SK-N-SH (cell line): Measurements from ENCODE around the gene SUPT3H. TPM values are rescaled to one million over a fixed set of nuclear protein-coding genes. Genes with fewer than 3 reads are reported as not detected.

Experiments
- CTCF ChIA-PET: fragments of 300-600, 350-600 bp; formaldehyde crosslinking; extraction: SDS; loops from one replicate; lab custom pipeline; 2021; lab: Yijun Ruan, JAX
- POLR2A ChIA-PET: fragments of 350-600 bp; sonication (Branson Sonifier 250); formaldehyde crosslinking; extraction: SDS; loops from one replicate; lab custom pipeline; 2020; ENCODE audit warnings: antibody characterized with exemption, inconsistent platforms; lab: Yijun Ruan, JAX
- DNase-seq: peaks from one replicate; pipeline ENCODE4 v3.0.0; 2012
- H2AFZ ChIP-seq: fragments of 200-600 bp; sonication (generic); 2 replicates; pipeline ENCODE4 v1.8.1; 2016; ENCODE audit warnings: antibody characterized with exemption, mild to moderate bottlenecking, low read depth
- H3F3A ChIP-seq: fragments of 200-600 bp; sonication (generic); replicated peaks from 2 replicates; pipeline ENCODE3; 2016; ENCODE audit warnings: antibody characterized with exemption, mild to moderate bottlenecking; ENCODE audit not compliant: insufficient read depth
- H3K27ac ChIP-seq, 2 experiments: fragments of 200-500 bp in 1 of 2; fragments of 200-600 bp in 1 of 2; sonication (Bioruptor generic) in 1 of 2; sonication (generic), shearing (Covaris generic) in 1 of 2; 2 replicates each; pipeline versions ENCODE4 v1.5.1 to v1.6.1; 2014 to 2016; ENCODE audit warnings: low read depth in 2 of 2, inconsistent platforms in 1 of 2, low read length in 1 of 2, mild to moderate bottlenecking in 1 of 2, mixed read lengths in 1 of 2
- H3K27me3 ChIP-seq: fragments of 200-600 bp; sonication (generic), shearing (Covaris generic); 2 replicates; pipeline ENCODE4 v1.6.1; 2016; ENCODE audit warnings: mixed run types; ENCODE audit not compliant: insufficient read depth
- H3K36me3 ChIP-seq, 2 experiments: fragments of 200-500 bp in 1 of 2; fragments of 200-600 bp in 1 of 2; sonication (Bioruptor generic) in 1 of 2; sonication (generic) in 1 of 2; replicated peaks in 1 of 2; 2 replicates each; pipeline versions ENCODE3 to v1.5.1; 2014 to 2016; ENCODE audit warnings: low read length in 1 of 2, mild to moderate bottlenecking in 1 of 2; ENCODE audit not compliant: insufficient read depth in 2 of 2, control insufficient read depth in 1 of 2
- H3K4me1 ChIP-seq, 2 experiments: fragments of 200-500 bp in 1 of 2; fragments of 200-600 bp in 1 of 2; sonication (Bioruptor generic) in 1 of 2; sonication (generic), shearing (Covaris generic) in 1 of 2; 2 replicates each; pipeline versions ENCODE4 v1.5.1 to v1.6.1; 2014 to 2016; ENCODE audit warnings: low read depth in 1 of 2, low read length in 1 of 2, mixed run types in 1 of 2; ENCODE audit not compliant: insufficient read depth in 2 of 2, control insufficient read depth in 1 of 2
- H3K4me2 ChIP-seq: fragments of 200-600 bp; sonication (generic), shearing (Covaris generic); 2 replicates; pipeline ENCODE4 v1.6.1; 2017; ENCODE audit warnings: mixed run types
- H3K4me3 ChIP-seq, 2 experiments: fragments of 200-500 bp in 1 of 2; fragments of 200-600 bp in 1 of 2; sonication (Bioruptor generic) in 1 of 2; sonication (generic), shearing (Covaris generic) in 1 of 2; 2 replicates each; pipeline versions ENCODE4 v1.5.1 to v1.8.1; 2014 to 2016; ENCODE audit warnings: low read depth in 2 of 2, inconsistent platforms in 1 of 2, low read length in 1 of 2, mild to moderate bottlenecking in 1 of 2, mixed read lengths in 1 of 2, moderate library complexity in 1 of 2
- H3K79me2 ChIP-seq: fragments of 200-600 bp; sonication (generic); 2 replicates; pipeline ENCODE4 v1.8.1; 2017; ENCODE audit warnings: mild to moderate bottlenecking; ENCODE audit not compliant: insufficient read depth
- H3K9ac ChIP-seq: fragments of 200-600 bp; sonication (generic); 2 replicates; pipeline ENCODE4 v1.6.1; 2017; ENCODE audit warnings: mixed run types
- H3K9me2 ChIP-seq: fragments of 200-600 bp; sonication (generic); 2 replicates; pipeline ENCODE4 v1.6.1; 2017; ENCODE audit warnings: mixed run types
- H3K9me3 ChIP-seq: fragments of 200-600 bp; sonication (generic); 2 replicates; pipeline ENCODE4 v1.6.1; 2017; ENCODE audit warnings: mixed run types, mild to moderate bottlenecking, moderate library complexity
- H4K20me1 ChIP-seq: fragments of 200-600 bp; sonication (generic); 2 replicates; pipeline ENCODE4 v1.6.1; 2017; ENCODE audit warnings: mild to moderate bottlenecking, mixed run types; ENCODE audit not compliant: insufficient read depth
- CHD2 ChIP-seq: fragments of 150-350 bp; IDR thresholded peaks from 2 replicates; pipeline ENCODE4 v1.6.1; 2018; ENCODE audit warnings: low read length; ENCODE audit not compliant: partially characterized antibody
- ELF1 ChIP-seq: IDR thresholded peaks from 2 replicates; pipeline ENCODE4 v1.4.0; 2012
- EP300 ChIP-seq, 2 experiments: IDR thresholded peaks; 2 replicates each; pipeline versions ENCODE4 v1.4.0 to v1.6.1; 2012; ENCODE audit warnings: borderline replicate concordance in 1 of 2, low read depth in 1 of 2, low read length in 1 of 2
- FOXJ3 ChIP-seq: sonication (generic); formaldehyde crosslinking; IDR thresholded peaks from 2 replicates; pipeline ENCODE4 v1.5.1; 2020; ENCODE audit warnings: mild to moderate bottlenecking, missing genetic modification reagents
- FOXM1 ChIP-seq: IDR thresholded peaks from 2 replicates; pipeline ENCODE4 v1.4.0; 2012; ENCODE audit warnings: low read depth, mild to moderate bottlenecking
- GABPA ChIP-seq: IDR thresholded peaks from 2 replicates; pipeline ENCODE4 v1.4.0; 2012; ENCODE audit warnings: low read depth, mild to moderate bottlenecking
- MEF2A ChIP-seq: IDR thresholded peaks from 2 replicates; pipeline ENCODE4 v1.4.0; 2012; ENCODE audit warnings: low read depth, borderline replicate concordance
- MXI1 ChIP-seq: IDR thresholded peaks from 2 replicates; pipeline ENCODE4 v1.6.1; 2012; ENCODE audit warnings: mild to moderate bottlenecking, low read depth, low read length, improper control_type of control experiment
- NFIC ChIP-seq: IDR thresholded peaks from 2 replicates; pipeline ENCODE4 v1.4.0; 2012; ENCODE audit warnings: borderline replicate concordance
- POLR2AphosphoS5 ChIP-seq: IDR thresholded peaks from 2 replicates; pipeline ENCODE4 v1.6.1; 2012; ENCODE audit warnings: low read depth, low read length
- RFX5 ChIP-seq: IDR thresholded peaks from 2 replicates; pipeline ENCODE4 v1.6.1; 2012; ENCODE audit warnings: mild to moderate bottlenecking, improper control_type of control experiment, low read length
- RXRA ChIP-seq: IDR thresholded peaks from 2 replicates; pipeline ENCODE4 v1.4.0; 2012; ENCODE audit warnings: low read depth, mild to moderate bottlenecking, borderline replicate concordance
- SMC3 ChIP-seq: IDR thresholded peaks from 2 replicates; pipeline ENCODE4 v1.6.1; 2012; ENCODE audit warnings: low read depth, low read length, improper control_type of control experiment
- TAF1 ChIP-seq: IDR thresholded peaks from 2 replicates; pipeline ENCODE4 v1.6.1; 2012; ENCODE audit warnings: low read depth, mild to moderate bottlenecking, low read length, moderate library complexity, borderline replicate concordance
- TCF12 ChIP-seq: IDR thresholded peaks from 2 replicates; pipeline ENCODE4 v1.4.0; 2012
- TEAD4 ChIP-seq: IDR thresholded peaks from 2 replicates; pipeline ENCODE4 v1.4.0; 2012; ENCODE audit warnings: mild to moderate bottlenecking, borderline replicate concordance; ENCODE audit not compliant: insufficient read depth
- YY1 ChIP-seq: IDR thresholded peaks from 2 replicates; pipeline ENCODE4 v1.4.0; 2012; ENCODE audit warnings: low read depth, mild to moderate bottlenecking
- WGBS: methylation state at CpG from one replicate; pipeline ENCODE4 v1.1.6; 2017; ENCODE audit warnings: low lambda C conversion rate; 5-methylcytosine and 5-hydroxymethylcytosine counted together
- polyA plus RNA-seq, 3 experiments: library from polyadenylated mRNA; depleted of rRNA; stranded (reverse); fragments of >200 nt; gene quantifications; 2 replicates each; pipeline ENCODE4 v1.2.3, GENCODE V29; 2012
- TF ChIP-seq, protein P1 (sequence below): IDR thresholded peaks from 2 replicates; pipeline ENCODE4 v1.4.0; 2012; ENCODE audit warnings: low read depth, borderline replicate concordance
- TF ChIP-seq, protein P2 (sequence below): fragments of 200-600 bp; sonication (generic); IDR thresholded peaks from 2 replicates; pipeline ENCODE4 v1.6.1; 2017; ENCODE audit warnings: antibody characterized with exemption, mild to moderate bottlenecking, moderate library complexity
- TF ChIP-seq, protein P3 (sequence below): fragments of 150-350 bp; IDR thresholded peaks from 2 replicates; pipeline ENCODE4 v1.6.1; 2016; ENCODE audit warnings: mild to moderate bottlenecking, low read depth, low read length
- TF ChIP-seq, protein P4 (sequence below): IDR thresholded peaks from 2 replicates; pipeline ENCODE4 v1.4.0; 2012; ENCODE audit warnings: low read depth
- TF ChIP-seq, protein P5 (sequence below): fragments of 150-350 bp; IDR thresholded peaks from 2 replicates; pipeline ENCODE4 v1.6.1; 2017; ENCODE audit warnings: antibody characterized with exemption, low read length, low read depth, borderline replicate concordance

The SUPT3H gene
- polyA plus RNA-seq, 1 of the 3 experiments (the other 2 are of a cell fraction), result 10.9 TPM

GRCh38 chr6:45170309-45170708, 207.4 kb downstream of the SUPT3H start:
- Histone ChIP-seq H3K27ac (no peak overlapping the region), H2AFZ (no peak overlapping the region), H3K4me3 (no peak overlapping the region), H3F3A (no peaks in the 10 kb centered on the region), H3K9me3 (no peaks in the 10 kb centered on the region), H3K9me2 (no peaks in the 10 kb centered on the region), H3K9ac (no peak overlapping the region), H3K4me2 (no peak overlapping the region), H3K36me3 (no peaks in the 10 kb centered on the region), H3K79me2 (no peaks in the 10 kb centered on the region), H3K4me1 (no peaks in the 10 kb centered on the region; a peak in 1 of 4 replicates), H3K27me3 (no peaks in the 10 kb centered on the region), H4K20me1 (no peaks in the 10 kb centered on the region)
- no peak for DNase-seq
- WGBS, result 95% methylated on average over 2 of the region's 2 CpGs
- ChIA-PET POLR2A (no interaction called here), CTCF (interaction anchor here (0.8 kb wide), 1 partner anchor 15 kb away, joined by 4 read pairs; no protein-coding TSS in a partner anchor)
- TF ChIP-seq FOXJ3 (CRISPR knock-in tag) (no peak), NFIC (no peak), ELF1 (no peak), YY1 (no peak), MXI1 (no peak), TEAD4 (no peak), SMC3 (no peak), TCF12 (no peak), TAF1 (no peak)
- TF ChIP-seq, protein P1, sequence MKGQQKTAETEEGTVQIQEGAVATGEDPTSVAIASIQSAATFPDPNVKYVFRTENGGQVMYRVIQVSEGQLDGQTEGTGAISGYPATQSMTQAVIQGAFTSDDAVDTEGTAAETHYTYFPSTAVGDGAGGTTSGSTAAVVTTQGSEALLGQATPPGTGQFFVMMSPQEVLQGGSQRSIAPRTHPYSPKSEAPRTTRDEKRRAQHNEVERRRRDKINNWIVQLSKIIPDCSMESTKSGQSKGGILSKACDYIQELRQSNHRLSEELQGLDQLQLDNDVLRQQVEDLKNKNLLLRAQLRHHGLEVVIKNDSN, result no peak
- TF ChIP-seq, protein P2, sequence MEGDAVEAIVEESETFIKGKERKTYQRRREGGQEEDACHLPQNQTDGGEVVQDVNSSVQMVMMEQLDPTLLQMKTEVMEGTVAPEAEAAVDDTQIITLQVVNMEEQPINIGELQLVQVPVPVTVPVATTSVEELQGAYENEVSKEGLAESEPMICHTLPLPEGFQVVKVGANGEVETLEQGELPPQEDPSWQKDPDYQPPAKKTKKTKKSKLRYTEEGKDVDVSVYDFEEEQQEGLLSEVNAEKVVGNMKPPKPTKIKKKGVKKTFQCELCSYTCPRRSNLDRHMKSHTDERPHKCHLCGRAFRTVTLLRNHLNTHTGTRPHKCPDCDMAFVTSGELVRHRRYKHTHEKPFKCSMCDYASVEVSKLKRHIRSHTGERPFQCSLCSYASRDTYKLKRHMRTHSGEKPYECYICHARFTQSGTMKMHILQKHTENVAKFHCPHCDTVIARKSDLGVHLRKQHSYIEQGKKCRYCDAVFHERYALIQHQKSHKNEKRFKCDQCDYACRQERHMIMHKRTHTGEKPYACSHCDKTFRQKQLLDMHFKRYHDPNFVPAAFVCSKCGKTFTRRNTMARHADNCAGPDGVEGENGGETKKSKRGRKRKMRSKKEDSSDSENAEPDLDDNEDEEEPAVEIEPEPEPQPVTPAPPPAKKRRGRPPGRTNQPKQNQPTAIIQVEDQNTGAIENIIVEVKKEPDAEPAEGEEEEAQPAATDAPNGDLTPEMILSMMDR, result no peak
- TF ChIP-seq, protein P3, sequence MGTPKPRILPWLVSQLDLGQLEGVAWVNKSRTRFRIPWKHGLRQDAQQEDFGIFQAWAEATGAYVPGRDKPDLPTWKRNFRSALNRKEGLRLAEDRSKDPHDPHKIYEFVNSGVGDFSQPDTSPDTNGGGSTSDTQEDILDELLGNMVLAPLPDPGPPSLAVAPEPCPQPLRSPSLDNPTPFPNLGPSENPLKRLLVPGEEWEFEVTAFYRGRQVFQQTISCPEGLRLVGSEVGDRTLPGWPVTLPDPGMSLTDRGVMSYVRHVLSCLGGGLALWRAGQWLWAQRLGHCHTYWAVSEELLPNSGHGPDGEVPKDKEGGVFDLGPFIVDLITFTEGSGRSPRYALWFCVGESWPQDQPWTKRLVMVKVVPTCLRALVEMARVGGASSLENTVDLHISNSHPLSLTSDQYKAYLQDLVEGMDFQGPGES, result no peak
- TF ChIP-seq, protein P4, sequence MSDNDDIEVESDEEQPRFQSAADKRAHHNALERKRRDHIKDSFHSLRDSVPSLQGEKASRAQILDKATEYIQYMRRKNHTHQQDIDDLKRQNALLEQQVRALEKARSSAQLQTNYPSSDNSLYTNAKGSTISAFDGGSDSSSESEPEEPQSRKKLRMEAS, result no peak

DNA sequence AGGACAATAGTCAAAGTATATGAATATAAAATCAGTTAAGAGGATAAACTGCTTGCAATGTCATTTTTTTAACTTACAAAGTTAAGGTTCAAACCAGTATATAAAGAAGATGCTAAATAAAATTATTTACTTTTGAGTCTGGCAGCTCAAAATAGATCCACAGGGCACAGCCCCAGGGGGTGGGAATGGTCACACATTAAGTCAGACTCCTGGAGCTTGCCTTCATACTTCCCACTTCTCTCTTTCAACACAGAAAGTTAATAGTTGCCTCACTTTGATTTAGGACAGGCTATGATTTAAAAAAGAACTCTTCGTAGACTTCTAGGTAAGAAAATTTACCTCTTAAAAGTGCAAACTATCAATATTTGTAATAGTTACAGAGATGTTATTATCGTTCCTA, 207.9 kb downstream of the SUPT3H start:
- no peaks in the 10 kb centered on the region; a peak in 1 of 4 replicates for H3K4me1 ChIP-seq
- H2AFZ ChIP-seq, result no peak overlapping the region
- H3K4me3 ChIP-seq, result no peak overlapping the region
- no peak overlapping the region for H3K9ac ChIP-seq
- TF ChIP-seq YY1 (no peak), FOXM1 (no peak), MEF2A (no peak), POLR2AphosphoS5 (no peak), CHD2 (no peak), FOXJ3 (CRISPR knock-in tag) (no peak), EP300 (IDR thresholded peaks at IDR 0.05; ENCODE audit: borderline replicate concordance in 1 of 2, low read depth in 1 of 2, low read length in 1 of 2) (no peak), TEAD4 (no peak), RFX5 (no peak), RXRA (no peak), GABPA (no peak)
- TF ChIP-seq, protein P5, sequence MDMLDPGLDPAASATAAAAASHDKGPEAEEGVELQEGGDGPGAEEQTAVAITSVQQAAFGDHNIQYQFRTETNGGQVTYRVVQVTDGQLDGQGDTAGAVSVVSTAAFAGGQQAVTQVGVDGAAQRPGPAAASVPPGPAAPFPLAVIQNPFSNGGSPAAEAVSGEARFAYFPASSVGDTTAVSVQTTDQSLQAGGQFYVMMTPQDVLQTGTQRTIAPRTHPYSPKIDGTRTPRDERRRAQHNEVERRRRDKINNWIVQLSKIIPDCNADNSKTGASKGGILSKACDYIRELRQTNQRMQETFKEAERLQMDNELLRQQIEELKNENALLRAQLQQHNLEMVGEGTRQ, result no peak
- TF ChIP-seq, protein P1, result no peak
- H3K9me3 ChIP-seq, result no peaks in the 10 kb centered on the region
- 67% methylated on average over 2 of the region's 2 CpGs for WGBS
- no peaks in the 10 kb centered on the region for H3K9me2 ChIP-seq
- DNase-seq, result no peak
- ChIA-PET POLR2A (no interaction called here), CTCF (interaction anchor here (0.8 kb wide), 1 partner anchor 16 kb away, joined by 4 read pairs; no protein-coding TSS in a partner anchor)
- H3K27me3 ChIP-seq, result no peaks in the 10 kb centered on the region
- no peaks in the 10 kb centered on the region for H3F3A ChIP-seq
- no peaks in the 10 kb centered on the region for H4K20me1 ChIP-seq
- H3K4me2 ChIP-seq, result no peak overlapping the region
- no peak overlapping the region for H3K27ac ChIP-seq
- no peaks in the 10 kb centered on the region for H3K79me2 ChIP-seq
- no peaks in the 10 kb centered on the region for H3K36me3 ChIP-seq
